Measurements from ENCODE around the gene SPRY1. TPM values are rescaled to one million over a fixed set of nuclear protein-coding genes. Genes with fewer than 3 reads are reported as not detected.

SPRY1 gene
- total and polyA plus RNA-seq, 7 donors, result 19.2 to 104 (median 41.1) TPM

- 70 to 80% (median 76%) methylated on average over 5 of the region's 5 CpGs for WGBS, 3 donors
- peak overlapping the region; percentile 98 for H3K27ac ChIP-seq
- no peak for ATAC-seq
Observed at GRCh38 chr4:123408471-123409084, 12.0 kb downstream of the SPRY1 start.

GRCh38 chr4:123409334-123409733 is 12.7 kb downstream of the SPRY1 start:
- Histone ChIP-seq H3K36me3 (ENCODE audit: insufficient read depth in 1 of 2, low read depth in 1 of 2) (no peaks in the 10 kb centered on the region), H3K4me1 (peaks cover 72% of the 10 kb centered on the region), H3K27ac (peak overlapping the region; percentile 98), H3K27me3 (ENCODE audit: insufficient read depth in 3 of 3, low read length in 2 of 3) (no peaks in the 10 kb centered on the region), H3K4me3 (peak overlapping the region; percentile 17), H3K9me3 (no peaks in the 10 kb centered on the region)
- TF ChIP-seq CTCF (IDR thresholded peaks at IDR 0.05), result no peak
- intact Hi-C loops (cut with DNase I), result no loop called here
- no peak for DNase-seq
- WGBS, 3 donors, result 31 to 45% (median 32%) methylated on average over 2 of the region's 2 CpGs
- peak in 1 of 4 donors; percentile 14 for ATAC-seq

More at GRCh38 chr4:123408471-123409084, 12.0 kb downstream of the SPRY1 start:
- Histone ChIP-seq H3K27me3 (ENCODE audit: insufficient read depth in 3 of 3, low read length in 2 of 3) (no peaks in the 10 kb centered on the region), H3K9me3 (no peaks in the 10 kb centered on the region), H3K4me1 (peaks cover 79% of the 10 kb centered on the region), H3K4me3 (peak overlapping the region; percentile 17), H3K36me3 (ENCODE audit: insufficient read depth in 1 of 2, low read depth in 1 of 2) (peaks cover 0 to 2% of the 10 kb centered on the region in 2 donors)
- no peak for DNase-seq
- TF ChIP-seq CTCF (IDR thresholded peaks at IDR 0.05), result no peak
- intact Hi-C loops (cut with DNase I), result no loop called here

GRCh38 chr4:123411514-123411913 is 14.9 kb downstream of the SPRY1 start:
- Histone ChIP-seq H3K27ac (peak overlapping the region; percentile 98), H3K27me3 (ENCODE audit: insufficient read depth in 3 of 3, low read length in 2 of 3) (no peaks in the 10 kb centered on the region), H3K4me1 (peaks cover 50% of the 10 kb centered on the region), H3K4me3 (no peak overlapping the region), H3K36me3 (ENCODE audit: insufficient read depth in 1 of 2, low read depth in 1 of 2) (no peaks in the 10 kb centered on the region), H3K9me3 (no peaks in the 10 kb centered on the region)
- DNase-seq, result no peak
- intact Hi-C loops (cut with DNase I), result loop anchor here in 1 of 2 donors (5.0 kb wide), 1 partner anchor 76 kb away; no protein-coding TSS in a partner anchor
- TF ChIP-seq CTCF (IDR thresholded peaks at IDR 0.05), result no peak
- 73 to 80% (median 74%) methylated on average over 5 of the region's 5 CpGs for WGBS, 3 donors
- no peak for ATAC-seq

- intact Hi-C loops (cut with DNase I), result loop anchor here in 1 of 2 donors (5.0 kb wide), 1 partner anchor 75 kb away; no protein-coding TSS in a partner anchor
- Histone ChIP-seq H3K27me3 (ENCODE audit: insufficient read depth in 3 of 3, low read length in 2 of 3) (no peaks in the 10 kb centered on the region), H3K4me3 (no peak overlapping the region), H3K36me3 (ENCODE audit: insufficient read depth in 1 of 2, low read depth in 1 of 2) (no peaks in the 10 kb centered on the region), H3K9me3 (no peaks in the 10 kb centered on the region), H3K4me1 (peaks cover 46% of the 10 kb centered on the region), H3K27ac (peak overlapping the region; percentile 98)
- no peak for TF ChIP-seq CTCF (IDR thresholded peaks at IDR 0.05)
- WGBS, 3 donors, result 3 to 15% (median 6%) methylated on average over 1 of the region's 1 CpG
- DNase-seq (no peak), ATAC-seq (no peak)
Observed at GRCh38 chr4:123412091-123412505, 15.5 kb downstream of the SPRY1 start.

All from psoas muscle (tissue), 8 donors.